Activated CD8-positive, alpha-beta memory T cell treated with anti-CD3 and anti-CD28 coated beads for 36 hours (primary cell): ENCODE measurements around the gene DZIP1L. TPM values are rescaled to one million over a fixed set of nuclear protein-coding genes. Genes with fewer than 3 reads are reported as not detected.
"Not testable (repeated sequence)": the region's sequence is repeated elsewhere in the genome, so short reads cannot be mapped to it uniquely, and the experiment has no call there.

Source experiments
- CTCF ChIA-PET: fragments of 350-600 bp; sonication (Branson Sonifier 250); formaldehyde crosslinking; loops from one replicate; lab custom pipeline; 2021; ENCODE audit warnings: antibody characterized with exemption; lab: Charles Lee
- POLR2A ChIA-PET: fragments of 350-600 bp; sonication (Branson Sonifier 250); formaldehyde crosslinking; loops from one replicate; lab custom pipeline; 2021; ENCODE audit warnings: antibody characterized with exemption; lab: Charles Lee
- total RNA-seq, 2 experiments: library from RNA; stranded (reverse); gene quantifications; one replicate each; pipeline ENCODE4 v1.2.3, GENCODE V29; 2021

Gene DZIP1L
- total RNA-seq, 2 experiments from 2014 or later = 0.13 to 0.21 TPM

DNA sequence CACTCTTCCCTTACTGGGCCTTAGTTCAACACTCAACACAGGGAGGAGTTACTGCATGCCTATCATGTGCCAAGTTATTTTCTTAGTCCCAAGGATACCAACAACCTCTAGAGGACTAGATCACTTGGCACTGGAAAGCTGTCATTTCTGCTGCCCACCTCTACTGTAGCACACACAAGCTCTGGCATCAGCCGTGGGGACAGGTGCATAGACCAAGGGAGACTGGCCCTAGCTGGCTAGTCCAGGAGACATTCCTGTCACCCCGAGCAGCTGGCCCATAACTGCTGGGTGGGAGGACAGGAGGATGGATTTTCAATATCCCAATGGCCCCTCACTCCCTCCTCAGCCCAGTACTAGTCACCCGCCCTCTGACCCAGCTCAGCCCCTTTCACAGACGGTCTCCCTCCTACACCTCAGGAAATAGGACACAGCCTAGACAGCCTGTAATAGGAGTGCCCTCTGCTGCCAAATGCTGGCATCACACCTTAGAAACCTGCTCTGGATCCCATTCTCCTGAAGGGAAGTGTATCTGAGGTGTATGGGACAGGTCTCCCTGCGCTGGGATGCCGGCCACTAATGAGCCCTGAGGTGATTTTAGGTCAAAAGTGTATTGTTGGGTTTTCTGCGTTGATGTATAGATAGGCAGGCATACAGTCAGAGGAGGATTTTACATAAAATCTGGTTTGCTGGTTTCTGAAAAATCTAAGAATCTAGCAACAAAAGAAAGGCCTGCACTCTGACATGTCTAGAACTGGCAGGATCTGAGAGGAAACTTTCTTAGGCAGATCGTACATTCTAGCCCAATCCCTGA, 3.4 kb upstream of the DZIP1L start:
- ChIA-PET CTCF (interaction anchor here (0.7 to 3.0 kb wide), 7 partner anchors 36 to 94 kb away, joined by 3 to 24 read pairs (median 3); no protein-coding TSS in a partner anchor), POLR2A (no interaction called here)

DNA sequence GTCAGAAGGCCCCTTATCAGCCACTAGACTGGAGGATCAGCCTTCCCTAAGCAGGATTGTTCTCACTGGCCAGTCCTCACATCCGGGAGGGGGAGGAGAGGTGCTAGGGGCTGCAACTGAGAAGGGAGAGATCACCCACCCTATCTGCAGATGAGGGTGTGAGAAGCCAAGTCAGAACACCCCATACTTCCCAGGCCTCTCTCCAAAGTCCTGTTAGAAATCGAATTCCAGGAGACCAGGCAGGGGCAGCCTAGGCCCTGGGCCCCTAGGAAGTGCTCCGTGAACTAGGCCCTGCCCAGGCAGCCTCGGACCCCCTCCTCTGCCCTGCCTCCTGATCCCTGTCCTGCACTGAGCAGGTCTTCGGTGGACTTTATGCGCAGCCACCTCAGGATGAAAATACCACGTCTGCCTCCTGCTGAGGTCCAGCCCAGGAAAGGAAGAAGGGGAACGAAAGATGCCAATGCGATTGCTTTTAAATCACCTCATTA, 933 bp downstream of the DZIP1L start:
- POLR2A ChIA-PET = no interaction called here
- CTCF ChIA-PET = interaction anchor here (1.1 kb wide), 1 partner anchor 11 kb away, joined by 3 read pairs; no protein-coding TSS in a partner anchor

DNA sequence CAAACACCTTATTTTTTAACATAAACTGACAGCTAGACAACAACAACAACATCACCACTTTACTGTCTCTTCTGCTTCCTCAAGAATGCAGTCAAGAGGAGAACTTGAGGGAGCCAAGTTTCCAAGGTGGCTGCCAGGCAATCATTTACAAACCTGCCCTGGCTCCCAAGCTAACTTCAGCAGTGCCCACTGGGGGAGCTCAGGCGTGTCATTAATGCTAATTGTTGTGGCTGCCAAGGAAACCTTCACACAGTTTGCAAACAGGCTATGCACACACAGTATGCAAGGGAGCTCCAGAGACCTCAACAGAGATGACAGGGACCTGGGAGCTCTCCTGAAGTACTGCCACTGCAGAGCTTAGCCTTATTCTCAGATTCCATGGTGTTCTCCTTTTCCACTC, 2.1 kb downstream of the DZIP1L start:
- CTCF ChIA-PET = no interaction called here
- POLR2A ChIA-PET = no interaction called here

DNA sequence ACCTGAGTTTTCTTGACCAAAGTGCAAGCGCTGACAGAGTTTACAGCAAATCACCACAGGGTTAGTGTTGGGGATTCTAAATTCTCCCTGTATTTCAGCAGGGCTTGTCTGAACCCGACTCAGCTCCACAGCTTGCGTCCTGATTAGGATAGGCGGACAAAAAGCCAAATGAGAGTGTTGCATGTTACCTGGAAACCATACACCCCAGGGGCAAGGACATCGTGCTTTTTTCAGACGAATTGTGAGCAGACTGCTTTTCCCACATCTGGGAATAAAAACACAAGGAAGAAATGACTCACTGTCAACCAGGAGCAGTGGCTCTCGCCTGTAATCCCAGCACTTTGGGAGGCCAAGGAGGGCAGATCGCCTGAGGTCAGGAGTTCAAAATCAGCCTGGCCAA, 3.0 kb downstream of the DZIP1L start:
- ChIA-PET CTCF (no interaction called here), POLR2A (no interaction called here)

DNA sequence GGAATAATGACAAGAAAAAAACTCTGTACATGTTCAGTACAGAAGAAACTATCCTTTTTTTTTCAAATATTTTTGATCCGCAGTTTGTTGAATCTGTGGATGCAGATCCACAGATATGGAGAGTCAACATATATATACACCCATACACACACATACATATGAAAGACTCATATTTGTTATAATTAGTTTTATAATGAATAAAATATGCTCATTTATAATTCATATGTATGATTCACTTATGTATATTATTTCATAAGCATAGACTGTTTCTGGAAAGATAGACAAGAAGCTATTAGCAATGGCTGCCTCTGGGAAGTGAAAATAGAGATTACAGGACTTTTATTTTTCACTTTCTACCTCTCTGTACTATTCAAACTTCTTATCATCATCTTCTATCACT, 9.8 kb downstream of the DZIP1L start:
- POLR2A ChIA-PET = no interaction called here
- CTCF ChIA-PET = no interaction called here

DNA sequence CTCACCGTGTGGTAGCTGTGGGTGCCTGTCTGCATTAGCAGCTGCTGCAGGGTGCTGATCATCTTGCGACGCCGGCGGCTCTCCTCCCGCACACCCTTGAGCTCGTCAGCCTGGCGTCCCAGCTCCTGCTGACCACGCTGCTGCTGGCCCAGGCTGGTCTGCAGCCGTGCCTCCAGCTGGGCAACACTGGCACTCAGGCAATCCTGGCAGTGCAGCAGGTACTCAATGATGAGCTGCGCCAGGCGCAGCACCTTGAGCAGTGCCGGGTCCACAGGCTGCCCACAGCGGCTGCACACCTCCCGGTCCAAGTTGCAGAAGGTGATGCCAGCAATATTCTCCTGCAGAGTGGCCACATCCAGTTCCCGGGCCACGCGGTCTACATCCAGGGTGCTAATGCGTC, 11.9 kb downstream of the DZIP1L start:
- ChIA-PET CTCF (interaction anchor here (1.4 kb wide), 1 partner anchor 12 kb away, joined by 3 read pairs; the partner anchor contains the start of gene DZIP1L), POLR2A (no interaction called here)

DNA sequence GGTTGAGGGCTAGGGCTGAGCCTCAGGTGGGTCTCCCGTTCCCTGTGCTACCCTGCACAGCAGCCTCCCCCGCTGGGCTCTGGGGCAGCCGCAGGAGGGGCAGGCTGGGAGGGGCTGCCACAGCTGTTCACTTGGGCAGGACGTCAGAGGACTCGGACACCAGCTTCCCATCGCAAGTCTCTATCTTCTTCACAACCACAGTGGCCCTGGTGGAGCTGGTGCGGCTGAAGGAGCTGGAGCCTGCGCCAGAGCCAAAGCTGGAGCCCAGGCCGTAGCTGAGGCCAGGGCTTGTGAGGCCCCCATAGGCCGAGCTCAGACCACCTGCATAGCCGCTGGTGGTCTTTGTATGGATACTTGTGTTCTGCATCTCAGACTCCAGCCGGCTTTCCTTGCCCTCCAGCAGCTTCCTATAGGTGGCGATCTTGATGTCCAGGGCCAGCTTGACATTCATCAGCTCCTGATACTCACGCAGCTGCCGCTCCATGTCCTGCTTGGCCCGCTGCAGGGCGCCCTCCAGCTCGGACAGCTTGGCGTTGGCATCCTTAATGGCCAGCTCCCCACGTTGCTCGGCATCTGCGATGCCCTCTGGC, 14.0 kb downstream of the DZIP1L start:
- CTCF ChIA-PET, POLR2A ChIA-PET: not testable (repeated sequence)

DNA sequence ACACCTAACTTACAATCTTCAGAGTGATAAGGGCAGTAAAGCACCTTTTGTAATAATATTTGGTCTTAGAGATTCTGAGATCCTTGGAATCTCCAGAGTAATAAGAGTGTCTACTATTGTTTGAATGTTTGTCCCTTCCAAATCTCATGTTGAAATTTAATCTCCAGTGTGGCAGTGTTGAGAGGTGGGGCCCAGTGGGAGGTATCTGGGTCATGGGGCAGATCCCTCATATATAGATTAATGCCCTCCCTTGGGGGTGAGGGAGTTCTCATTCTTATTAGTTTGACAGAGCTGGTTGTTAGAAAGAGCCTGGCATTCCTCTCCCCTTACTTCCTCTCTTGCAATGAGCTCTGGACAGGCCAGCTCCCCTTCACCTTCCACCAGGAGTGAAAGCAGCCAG, 16.0 kb downstream of the DZIP1L start:
- ChIA-PET POLR2A (no interaction called here), CTCF (no interaction called here)

DNA sequence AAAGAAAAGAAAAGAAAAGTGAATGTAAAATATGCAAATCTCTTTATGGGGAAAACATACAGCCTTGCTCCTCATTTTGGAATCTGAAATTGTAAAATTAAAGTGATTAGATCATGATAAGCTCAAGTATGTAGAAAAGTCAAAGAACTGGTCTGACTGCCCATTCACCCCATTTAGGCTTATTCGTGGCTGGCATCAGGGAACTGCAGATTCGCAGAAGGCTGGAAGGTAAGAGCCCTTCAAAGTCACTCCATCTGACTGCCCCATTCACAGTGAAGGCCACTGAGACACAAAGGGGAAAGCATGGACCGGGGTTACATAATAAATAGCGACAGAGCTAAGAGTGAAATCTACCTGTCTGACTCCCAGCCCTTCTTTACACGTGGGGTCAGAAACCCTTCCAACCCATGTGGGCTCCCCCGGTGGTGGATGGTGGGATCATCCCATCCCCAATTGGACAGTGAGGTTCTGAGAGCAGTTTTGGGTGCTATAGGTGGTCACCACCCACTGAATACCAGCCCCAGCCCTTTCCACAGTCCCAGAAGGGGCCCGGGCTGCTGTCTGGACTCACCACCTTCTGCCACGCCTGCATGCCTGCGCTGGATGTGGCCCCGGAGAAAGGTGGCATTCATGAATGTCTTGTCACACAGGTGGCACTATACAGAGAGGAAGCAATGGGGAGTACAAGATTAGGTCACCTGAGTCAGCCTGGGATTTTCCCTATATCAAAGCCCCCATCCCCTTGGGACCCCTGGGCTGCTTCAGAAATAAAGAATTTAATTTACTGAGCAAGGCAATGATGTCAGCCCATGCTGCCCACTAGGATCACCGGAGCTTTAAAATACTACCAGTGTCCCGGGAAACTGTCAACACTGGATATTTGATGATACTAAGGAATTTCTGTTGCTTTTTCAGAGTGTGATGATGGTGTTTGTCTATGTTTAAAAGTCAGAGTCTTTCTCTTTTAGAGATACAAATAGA, 17.9 kb downstream of the DZIP1L start:
- ChIA-PET CTCF (interaction anchor here (1.1 kb wide), 1 partner anchor 18 kb away, joined by 3 read pairs; no protein-coding TSS in a partner anchor), POLR2A (no interaction called here)

DNA sequence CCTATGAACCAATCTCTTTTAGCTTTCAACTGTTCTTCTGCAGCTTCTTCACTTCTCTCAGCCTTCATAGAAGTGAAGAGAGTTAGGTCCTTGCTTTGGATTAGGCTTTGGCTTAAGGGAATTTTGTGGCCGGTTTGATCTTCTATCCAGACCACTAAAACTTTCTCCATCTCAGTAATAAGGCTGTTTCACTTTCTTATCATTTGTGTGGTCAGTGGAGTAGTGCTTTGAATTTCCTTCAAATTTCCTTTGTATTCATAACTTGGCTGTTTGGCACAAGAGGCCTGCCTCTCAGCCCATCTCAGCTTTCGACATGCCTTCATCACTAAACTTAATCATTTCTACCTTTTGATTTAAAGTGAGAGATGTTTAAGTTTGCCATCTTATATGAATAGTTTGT, 21.7 kb downstream of the DZIP1L start:
- POLR2A ChIA-PET = no interaction called here
- CTCF ChIA-PET = interaction anchor here (1.1 kb wide), 1 partner anchor 13 kb away, joined by 3 read pairs; no protein-coding TSS in a partner anchor

DNA sequence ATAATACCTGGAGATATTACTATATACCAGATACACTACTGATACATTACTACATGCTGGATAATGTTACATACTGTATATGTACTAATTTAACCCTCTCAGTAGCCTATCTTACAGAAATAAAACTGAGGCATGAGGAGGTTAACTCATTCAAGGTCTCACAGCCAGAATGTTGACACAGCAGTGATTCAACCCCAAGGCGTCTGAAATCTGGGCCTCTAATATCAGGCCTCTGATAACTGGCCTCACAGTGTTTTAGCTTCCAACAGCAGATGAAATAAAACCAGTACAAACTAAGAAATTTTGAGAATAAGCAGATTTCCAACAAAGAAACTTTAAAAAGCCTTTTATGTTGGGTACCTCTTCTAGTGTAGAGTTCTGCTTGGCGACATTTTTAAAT, 23.4 kb downstream of the DZIP1L start:
- CTCF ChIA-PET = no interaction called here
- POLR2A ChIA-PET = no interaction called here

DNA sequence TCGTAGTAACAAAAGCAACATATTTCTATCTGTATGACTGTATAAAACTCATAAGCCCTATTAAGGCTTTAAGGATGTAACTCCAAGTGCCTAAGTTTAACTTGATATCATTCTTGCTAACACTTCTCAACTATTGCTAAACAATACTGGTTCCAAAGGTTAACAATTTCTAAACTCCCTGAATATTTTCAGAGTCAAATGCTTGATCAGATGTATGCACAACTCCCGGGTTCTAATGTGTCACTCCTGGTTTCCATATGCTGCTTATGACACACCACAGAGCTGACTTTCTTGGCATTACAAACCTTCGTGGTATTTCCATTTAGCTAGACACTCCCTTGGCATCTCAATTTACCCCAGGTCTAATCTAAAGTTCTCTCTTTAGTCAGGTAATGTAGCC, 26.3 kb downstream of the DZIP1L start:
- ChIA-PET POLR2A (no interaction called here), CTCF (no interaction called here)

DNA sequence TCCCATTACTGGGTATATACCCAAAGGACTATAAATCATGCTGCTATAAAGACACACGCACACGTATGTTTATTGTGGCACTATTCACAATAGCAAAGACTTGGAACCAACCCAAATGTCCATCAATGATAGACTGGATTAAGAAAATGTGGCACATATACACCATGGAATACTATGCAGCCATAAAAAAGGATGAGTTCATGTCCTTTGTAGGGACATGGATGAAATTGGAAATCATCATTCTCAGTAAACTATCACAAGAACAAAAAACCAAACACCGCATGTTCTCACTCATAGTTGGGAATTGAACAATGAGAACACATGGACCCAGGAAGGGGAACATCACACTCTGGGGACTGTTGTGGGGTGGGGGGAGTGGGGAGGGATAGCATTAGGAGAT, 29.7 kb downstream of the DZIP1L start:
- CTCF ChIA-PET, POLR2A ChIA-PET: not testable (repeated sequence)

DNA sequence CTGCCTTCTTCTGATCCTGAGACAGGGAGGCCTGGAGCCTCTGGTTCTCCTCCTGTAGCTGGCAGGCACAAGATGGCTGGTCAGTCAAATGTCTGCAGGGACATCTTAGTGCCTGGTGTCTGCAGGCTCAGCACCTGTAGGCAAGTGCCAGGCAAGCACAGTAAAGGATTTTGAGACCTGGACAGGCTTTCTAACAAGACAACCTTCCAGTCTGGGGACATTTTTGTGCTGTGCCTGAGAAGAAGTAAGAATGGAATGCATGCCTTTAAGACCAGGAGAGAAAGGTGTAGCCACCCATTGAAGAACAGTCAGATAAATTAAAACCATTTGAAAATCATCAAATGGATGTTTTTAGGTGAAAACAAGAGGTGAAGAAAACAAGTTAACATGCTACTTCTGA, 31.2 kb downstream of the DZIP1L start:
- ChIA-PET CTCF (no interaction called here), POLR2A (no interaction called here)

DNA sequence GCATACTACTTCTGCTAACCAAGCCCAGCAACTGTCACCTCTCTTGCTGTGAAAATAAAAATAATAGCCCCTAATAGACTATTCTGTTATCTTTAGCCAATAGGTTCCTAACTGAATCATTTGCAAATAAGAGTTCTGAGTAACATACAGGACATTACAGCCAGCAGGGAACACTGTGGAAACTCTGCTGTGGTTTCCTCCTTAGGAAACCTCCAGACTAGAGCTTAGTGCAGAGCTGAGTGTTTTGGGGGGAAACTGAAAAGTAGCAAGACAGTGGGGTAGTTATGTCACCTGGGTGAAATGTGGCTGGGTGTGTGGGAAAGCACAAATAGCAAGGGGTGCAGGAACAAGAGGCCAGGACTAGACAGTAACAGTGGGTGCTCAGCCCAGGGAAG, 32.4 kb downstream of the DZIP1L start:
- POLR2A ChIA-PET = no interaction called here
- CTCF ChIA-PET = interaction anchor here (0.7 to 1.4 kb wide), 2 partner anchors 15 to 35 kb away, joined by 3 read pairs; no protein-coding TSS in a partner anchor

DNA sequence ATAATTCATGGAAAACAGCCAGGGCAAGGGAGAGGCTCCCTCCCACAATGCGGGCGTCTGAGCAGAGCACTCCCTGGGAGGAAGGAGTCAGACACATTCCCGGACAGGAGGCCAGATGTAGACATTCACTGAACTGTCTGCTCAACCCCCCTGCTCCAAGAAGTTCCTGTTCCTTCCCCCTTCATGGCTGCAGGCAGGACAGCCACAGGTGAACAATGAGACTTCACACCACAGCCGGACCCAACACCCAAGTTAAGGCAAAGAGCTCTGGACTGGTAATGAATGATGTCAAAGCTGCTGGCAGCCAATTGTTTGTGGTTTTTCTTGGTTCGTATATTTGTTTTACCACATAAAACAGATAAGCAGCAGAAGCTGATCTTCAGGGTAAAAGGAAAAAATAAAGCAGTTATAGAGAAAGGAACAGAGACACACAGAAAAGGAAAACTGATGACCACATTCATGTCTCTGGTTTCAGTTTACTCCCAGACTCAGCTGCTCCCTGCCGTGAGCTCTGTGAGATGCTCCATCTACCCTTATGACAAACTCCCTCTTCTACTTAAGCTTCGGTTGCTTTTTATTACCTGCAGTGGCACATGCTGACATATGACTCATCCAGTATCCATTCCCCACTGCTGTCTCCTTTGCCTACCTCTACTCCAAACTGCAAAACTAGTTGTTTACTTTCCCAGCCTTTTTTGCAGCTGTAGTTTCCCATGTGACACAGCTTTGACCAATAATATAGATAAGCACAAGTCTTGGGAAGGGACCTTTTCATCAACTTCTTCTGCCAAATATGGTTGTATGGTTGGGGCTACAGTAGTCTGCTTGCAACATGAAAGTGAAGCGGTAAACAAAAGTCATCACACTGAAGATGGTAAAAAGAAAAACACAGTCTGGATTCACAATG, 33.1 kb downstream of the DZIP1L start:
- CTCF ChIA-PET = interaction anchor here (0.7 to 1.4 kb wide), 2 partner anchors 15 to 36 kb away, joined by 3 read pairs; no protein-coding TSS in a partner anchor
- POLR2A ChIA-PET = no interaction called here

DNA sequence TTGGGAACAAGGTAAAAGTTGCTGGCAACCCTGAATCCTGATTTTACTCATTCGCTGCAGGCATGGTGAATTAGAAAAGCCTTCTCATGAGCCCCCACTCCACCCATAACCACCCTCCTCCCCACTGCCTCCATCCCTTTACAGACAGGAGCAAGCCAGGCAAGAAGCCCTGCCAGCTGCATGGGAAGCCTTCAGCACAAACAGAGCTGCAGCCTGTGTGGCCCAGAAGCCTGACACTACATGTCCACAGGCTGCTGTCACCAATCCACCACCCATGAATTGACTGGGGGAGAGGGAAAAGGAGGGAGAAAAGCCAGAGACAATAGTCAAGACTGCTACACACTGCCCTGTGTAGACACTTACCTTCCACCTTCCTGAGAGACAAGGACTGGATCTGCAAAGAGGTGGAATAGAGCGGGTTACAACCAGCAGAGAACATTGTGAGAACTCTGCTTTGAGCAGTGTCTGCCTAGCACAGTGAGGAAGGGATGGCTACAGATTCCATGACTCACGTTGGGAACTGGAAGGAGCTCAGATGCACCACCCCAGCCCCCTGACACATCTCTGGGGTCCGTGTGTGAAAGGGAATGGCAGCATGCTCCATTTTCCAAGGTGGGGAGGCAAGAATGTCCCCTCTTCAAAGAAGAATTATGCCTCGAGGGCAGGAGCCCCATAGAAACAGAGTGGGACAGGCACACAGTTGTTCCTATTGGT, 33.9 kb downstream of the DZIP1L start:
- POLR2A ChIA-PET = no interaction called here
- CTCF ChIA-PET = no interaction called here

DNA sequence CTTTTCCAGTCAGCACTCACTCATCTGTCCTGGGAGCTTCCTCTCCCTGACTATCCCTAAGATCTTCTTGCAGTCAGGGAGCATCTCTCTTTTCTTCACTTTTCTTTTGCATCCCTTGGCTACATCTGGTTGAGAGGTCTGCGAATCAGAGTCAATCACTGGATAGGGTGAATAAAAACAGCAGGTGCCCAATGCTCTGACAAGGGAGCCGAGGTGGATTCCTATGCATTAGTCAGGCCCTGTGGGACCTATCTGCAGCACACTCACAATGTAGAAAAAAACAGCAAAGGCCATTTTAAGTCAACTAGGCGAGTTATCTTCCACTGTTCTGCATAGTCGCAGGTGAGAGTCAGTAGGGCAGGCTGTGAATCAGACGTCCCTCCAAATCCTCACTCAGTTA, 35.5 kb downstream of the DZIP1L start:
- CTCF ChIA-PET = interaction anchor here (1.0 kb wide), 1 partner anchor 17 kb away, joined by 3 read pairs; no protein-coding TSS in a partner anchor
- POLR2A ChIA-PET = no interaction called here
